NCI-H69 (cell line): ENCODE results near the gene APLF.
"Not testable (repeated sequence)": the region's sequence is repeated elsewhere in the genome, so short reads cannot be mapped to it uniquely, and the experiment has no call there.

Source experiments
- DNase-seq: peaks from one replicate; lab custom pipeline; 2025; lab: John Stamatoyannopoulos, UW

Gene APLF

GRCh38 chr2:68588589-68588988, 121.2 kb downstream of the APLF start:
- peak; percentile 9 for DNase-seq

GRCh38 chr2:68589963-68590362, 122.6 kb downstream of the APLF start:
- no peak for DNase-seq

GRCh38 chr2:68590702-68591101, 123.3 kb downstream of the APLF start:
- no peak for DNase-seq

- DNase-seq, result no peak
These were observed 123.8 kb downstream of the APLF start for GRCh38 chr2:68591225-68591624.

GRCh38 chr2:68594041-68594440, 126.7 kb downstream of the APLF start:
- no peak for DNase-seq

GRCh38 chr2:68594674-68595492, 127.5 kb downstream of the APLF start:
- DNase-seq, result peak; percentile 7

- not testable (repeated sequence) for DNase-seq
These were observed 128.1 kb downstream of the APLF start for GRCh38 chr2:68595493-68595785.

- DNase-seq, result not testable (repeated sequence)
These were observed 133.1 kb downstream of the APLF start for GRCh38 chr2:68600495-68600894.

- no peak for DNase-seq
These were observed 135.7 kb downstream of the APLF start for GRCh38 chr2:68603059-68603458.

- DNase-seq, result no peak
These were observed 136.7 kb downstream of the APLF start for GRCh38 chr2:68604077-68604476.

GRCh38 chr2:68605939-68606338, 138.6 kb downstream of the APLF start:
- DNase-seq, result no peak

GRCh38 chr2:68606759-68607158, 139.4 kb downstream of the APLF start:
- DNase-seq, result no peak

GRCh38 chr2:68607837-68608236, 140.5 kb downstream of the APLF start:
- DNase-seq, result no peak

- DNase-seq, result no peak
These were observed 145.6 kb downstream of the APLF start for GRCh38 chr2:68612765-68613519.

- DNase-seq, result no peak
These were observed 153.4 kb downstream of the APLF start for GRCh38 chr2:68620772-68621171.

- DNase-seq, result no peak
These were observed 156.4 kb downstream of the APLF start for GRCh38 chr2:68623820-68624219.

- DNase-seq, result no peak
These were observed 160.2 kb downstream of the APLF start for GRCh38 chr2:68627615-68628014.
